ENCODE data around the gene SCN9A. TPM values are rescaled to one million over a fixed set of nuclear protein-coding genes. Genes with fewer than 3 reads are reported as not detected.

The SCN9A gene
- total and polyA plus RNA-seq, 2 experiments from 2014 or later, result 1.4 TPM

- no peaks in the 10 kb centered on the region for H3K4me1 ChIP-seq (ENCODE audit: low read depth)
- no peak overlapping the region for H3K27ac ChIP-seq
- H3K9me3 ChIP-seq (ENCODE audit: low read depth), result no peaks in the 10 kb centered on the region
- no peaks in the 10 kb centered on the region for H3K36me3 ChIP-seq
- DNase-seq (ENCODE audit: low read depth in 1 of 2, low spot score in 1 of 2), result peak; percentile 13 to 53
- peaks cover 3% of the 10 kb centered on the region for H3K27me3 ChIP-seq
- peak; percentile 36 for TF ChIP-seq CTCF (IDR thresholded peaks at IDR 0.05; ENCODE audit: low read depth, low read length)
- H3K4me3 ChIP-seq, result no peak overlapping the region
Measured at GRCh38 chr2:166384774-166385173, 9.0 kb upstream of the SCN9A start.

- no peak overlapping the region for H3K4me3 ChIP-seq
- H3K36me3 ChIP-seq, result no peaks in the 10 kb centered on the region
- no peaks in the 10 kb centered on the region for H3K4me1 ChIP-seq (ENCODE audit: low read depth)
- peaks cover 23% of the 10 kb centered on the region for H3K27me3 ChIP-seq
- TF ChIP-seq CTCF (IDR thresholded peaks at IDR 0.05; ENCODE audit: low read depth, low read length), result no peak
- H3K27ac ChIP-seq, result no peak overlapping the region
- H3K9me3 ChIP-seq (ENCODE audit: low read depth), result no peaks in the 10 kb centered on the region
- DNase-seq (ENCODE audit: low read depth in 1 of 2, low spot score in 1 of 2), result no peak
Measured at GRCh38 chr2:166382448-166382847, 6.7 kb upstream of the SCN9A start.

GRCh38 chr2:166380615-166381014, 4.9 kb upstream of the SCN9A start:
- H3K27ac ChIP-seq, result no peak overlapping the region
- TF ChIP-seq CTCF (IDR thresholded peaks at IDR 0.05; ENCODE audit: low read depth, low read length), result no peak
- peaks cover 35% of the 10 kb centered on the region for H3K27me3 ChIP-seq
- H3K9me3 ChIP-seq (ENCODE audit: low read depth), result no peaks in the 10 kb centered on the region
- no peaks in the 10 kb centered on the region for H3K36me3 ChIP-seq
- no peak overlapping the region for H3K4me3 ChIP-seq
- no peaks in the 10 kb centered on the region for H3K4me1 ChIP-seq (ENCODE audit: low read depth)
- no peak for DNase-seq (ENCODE audit: low read depth in 1 of 2, low spot score in 1 of 2)

GRCh38 chr2:166376873-166377272, 1.1 kb upstream of the SCN9A start:
- H3K4me1 ChIP-seq (ENCODE audit: low read depth), result peaks cover 8% of the 10 kb centered on the region
- H3K36me3 ChIP-seq, result no peaks in the 10 kb centered on the region
- no peaks in the 10 kb centered on the region for H3K9me3 ChIP-seq (ENCODE audit: low read depth)
- H3K27ac ChIP-seq, result no peak overlapping the region
- peaks cover 54% of the 10 kb centered on the region for H3K27me3 ChIP-seq
- TF ChIP-seq CTCF (IDR thresholded peaks at IDR 0.05; ENCODE audit: low read depth, low read length), result no peak
- no peak overlapping the region for H3K4me3 ChIP-seq
- no peak for DNase-seq (ENCODE audit: low read depth in 1 of 2, low spot score in 1 of 2)

- no peak overlapping the region for H3K27ac ChIP-seq
- TF ChIP-seq CTCF (IDR thresholded peaks at IDR 0.05; ENCODE audit: low read depth, low read length), result no peak
- peaks cover 8% of the 10 kb centered on the region for H3K4me1 ChIP-seq (ENCODE audit: low read depth)
- H3K4me3 ChIP-seq, result peak overlapping the region; percentile 48
- DNase-seq (ENCODE audit: low read depth in 1 of 2, low spot score in 1 of 2), result no peak
- peaks cover 54% of the 10 kb centered on the region for H3K27me3 ChIP-seq
- H3K36me3 ChIP-seq, result no peaks in the 10 kb centered on the region
- H3K9me3 ChIP-seq (ENCODE audit: low read depth), result no peaks in the 10 kb centered on the region
Measured at GRCh38 chr2:166376488-166376828, 714 bp upstream of the SCN9A start.

- peak in 1 of 2 donors; percentile 16 for DNase-seq (ENCODE audit: low read depth in 1 of 2, low spot score in 1 of 2)
- H3K27me3 ChIP-seq, result peaks cover 54% of the 10 kb centered on the region
- peaks cover 8% of the 10 kb centered on the region for H3K4me1 ChIP-seq (ENCODE audit: low read depth)
- no peak overlapping the region for H3K27ac ChIP-seq
- no peak for TF ChIP-seq CTCF (IDR thresholded peaks at IDR 0.05; ENCODE audit: low read depth, low read length)
- H3K36me3 ChIP-seq, result no peaks in the 10 kb centered on the region
- H3K4me3 ChIP-seq, result peak overlapping the region; percentile 48
- no peaks in the 10 kb centered on the region for H3K9me3 ChIP-seq (ENCODE audit: low read depth)
Measured at GRCh38 chr2:166375195-166375735, 479 bp downstream of the SCN9A start.

Measured in cardiac muscle cell (in vitro differentiated cells and primary cell).